ENCODE data around the gene ZMAT5.

The ZMAT5 gene

GRCh38 chr22:29691636-29692326 lies 75.0 kb downstream of the ZMAT5 start:
- TF ChIP-seq EZH2phosphoT487 (conservative IDR thresholded peaks at IDR 0.05; ENCODE audit: low read length): no peak
- TF ChIP-seq CTCF (IDR thresholded peaks at IDR 0.05; ENCODE audit: insufficient read depth, low read length, poor library complexity, severe bottlenecking): no peak
- H3K9me2 ChIP-seq (replicated peaks; ENCODE audit: insufficient read depth, low read length): no peaks in the 10 kb centered on the region
- H4K20me1 ChIP-seq (ENCODE audit: low read depth, low read length): no peaks in the 10 kb centered on the region
- H3K4me3 ChIP-seq (ENCODE audit: insufficient read depth, low read length, poor library complexity, severe bottlenecking): no peak overlapping the region
- no peaks in the 10 kb centered on the region for H3K9me3 ChIP-seq (ENCODE audit: insufficient read depth, low read length)
- no peak overlapping the region for H2AFZ ChIP-seq (ENCODE audit: low read depth, low read length, severe bottlenecking)
- H3K79me2 ChIP-seq (ENCODE audit: insufficient read depth, low read length): no peaks in the 10 kb centered on the region
- H3K27me3 ChIP-seq (ENCODE audit: low read length): no peaks in the 10 kb centered on the region
- H3K36me3 ChIP-seq (ENCODE audit: low read length): no peaks in the 10 kb centered on the region
- no peak overlapping the region for H3K4me2 ChIP-seq (ENCODE audit: low read depth, low read length, poor library complexity, severe bottlenecking)
- no peak overlapping the region for H3K9ac ChIP-seq (ENCODE audit: low read length)
- no peaks in the 10 kb centered on the region for H3F3A ChIP-seq (ENCODE audit: insufficient read depth)
- no peak overlapping the region for H3K27ac ChIP-seq (ENCODE audit: low read depth, low read length)

GRCh38 chr22:29690476-29690875 lies 76.3 kb downstream of the ZMAT5 start:
- H3K9me2 ChIP-seq (replicated peaks; ENCODE audit: insufficient read depth, low read length): no peaks in the 10 kb centered on the region
- no peaks in the 10 kb centered on the region for H3K27me3 ChIP-seq (ENCODE audit: low read length)
- H3K79me2 ChIP-seq (ENCODE audit: insufficient read depth, low read length): no peaks in the 10 kb centered on the region
- H3F3A ChIP-seq (ENCODE audit: insufficient read depth): no peaks in the 10 kb centered on the region
- no peak overlapping the region for H2AFZ ChIP-seq (ENCODE audit: low read depth, low read length, severe bottlenecking)
- no peak overlapping the region for H3K9ac ChIP-seq (ENCODE audit: low read length)
- no peak overlapping the region for H3K4me2 ChIP-seq (ENCODE audit: low read depth, low read length, poor library complexity, severe bottlenecking)
- H3K36me3 ChIP-seq (ENCODE audit: low read length): no peaks in the 10 kb centered on the region
- no peaks in the 10 kb centered on the region for H4K20me1 ChIP-seq (ENCODE audit: low read depth, low read length)
- no peak overlapping the region for H3K4me3 ChIP-seq (ENCODE audit: insufficient read depth, low read length, poor library complexity, severe bottlenecking)
- H3K9me3 ChIP-seq (ENCODE audit: insufficient read depth, low read length): no peaks in the 10 kb centered on the region
- TF ChIP-seq CTCF (IDR thresholded peaks at IDR 0.05; ENCODE audit: insufficient read depth, low read length, poor library complexity, severe bottlenecking): no peak
- no peak for TF ChIP-seq EZH2phosphoT487 (conservative IDR thresholded peaks at IDR 0.05; ENCODE audit: low read length)
- no peak overlapping the region for H3K27ac ChIP-seq (ENCODE audit: low read depth, low read length)

- Histone ChIP-seq H2AFZ (ENCODE audit: low read depth, low read length, severe bottlenecking) (no peak overlapping the region), H4K20me1 (ENCODE audit: low read depth, low read length) (no peaks in the 10 kb centered on the region)
These were observed 77.0 kb downstream of the ZMAT5 start for GRCh38 chr22:29689880-29690213.

More at GRCh38 chr22:29689880-29690213, 77.0 kb downstream of the ZMAT5 start:
- no peak overlapping the region for H3K4me3 ChIP-seq (ENCODE audit: insufficient read depth, low read length, poor library complexity, severe bottlenecking)
- TF ChIP-seq CTCF (IDR thresholded peaks at IDR 0.05; ENCODE audit: insufficient read depth, low read length, poor library complexity, severe bottlenecking) (peak; percentile 48), EZH2phosphoT487 (conservative IDR thresholded peaks at IDR 0.05; ENCODE audit: low read length) (no peak)
- H3K36me3 ChIP-seq (ENCODE audit: low read length): no peaks in the 10 kb centered on the region
- H3K27ac ChIP-seq (ENCODE audit: low read depth, low read length): no peak overlapping the region
- H3K4me2 ChIP-seq (ENCODE audit: low read depth, low read length, poor library complexity, severe bottlenecking): no peak overlapping the region
- H3K9me2 ChIP-seq (replicated peaks; ENCODE audit: insufficient read depth, low read length): no peaks in the 10 kb centered on the region
- H3K79me2 ChIP-seq (ENCODE audit: insufficient read depth, low read length): no peaks in the 10 kb centered on the region
- no peaks in the 10 kb centered on the region for H3K9me3 ChIP-seq (ENCODE audit: insufficient read depth, low read length)
- H3F3A ChIP-seq (ENCODE audit: insufficient read depth): no peaks in the 10 kb centered on the region
- no peaks in the 10 kb centered on the region for H3K27me3 ChIP-seq (ENCODE audit: low read length)
- no peak overlapping the region for H3K9ac ChIP-seq (ENCODE audit: low read length)

Data from SU-DHL-6 (cell line).